Measurements from ENCODE around the gene NUP62CL. TPM values are rescaled to one million over a fixed set of nuclear protein-coding genes. Genes with fewer than 3 reads are reported as not detected.
"Not testable (repeated sequence)": the region's sequence is repeated elsewhere in the genome, so short reads cannot be mapped to it uniquely, and the experiment has no call there.

The NUP62CL gene
- total and polyA plus RNA-seq, 2 donors from 2014 or later: 9.2 to 9.8 TPM

DNA sequence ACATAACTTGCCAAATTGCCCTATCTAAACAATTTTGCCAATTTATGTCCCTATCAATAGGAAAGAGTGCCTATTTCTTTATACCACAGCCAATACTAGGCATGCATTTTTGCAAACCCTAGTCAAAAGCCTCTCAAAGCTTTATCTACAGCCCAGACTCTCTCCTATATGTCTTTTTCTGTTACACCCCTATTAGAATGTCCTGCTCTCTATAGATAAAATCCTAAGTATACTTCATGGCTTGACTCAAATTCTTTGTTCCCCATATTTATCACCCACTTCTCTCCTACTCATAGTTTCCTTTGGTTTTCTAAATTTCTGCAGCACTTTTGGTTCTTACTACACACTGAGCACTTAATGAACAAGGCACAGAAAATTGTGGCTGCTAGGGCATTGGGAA lies 38.0 kb downstream of the NUP62CL start:
- Histone ChIP-seq H3K9ac (ENCODE audit: low read length in 3 of 3) (no peak overlapping the region), H3K36me3 (ENCODE audit: control insufficient read depth in 2 of 3, insufficient read depth in 3 of 3, low read length in 3 of 3) (no peaks in the 10 kb centered on the region), H3K4me1 (ENCODE audit: control insufficient read depth in 2 of 3, insufficient read depth in 2 of 3, low read depth in 1 of 3, low read length in 3 of 3) (no peaks in the 10 kb centered on the region), H3K27ac (ENCODE audit: low read depth in 2 of 2, low read length in 2 of 2) (no peak overlapping the region), H3K27me3 (ENCODE audit: control insufficient read depth, insufficient read depth, low read length) (no peaks in the 10 kb centered on the region), H3K4me3 (ENCODE audit: low read length in 3 of 3) (no peak overlapping the region), H3K9me3 (ENCODE audit: control insufficient read depth in 2 of 3, insufficient read depth in 1 of 3, low read length in 3 of 3) (no peaks in the 10 kb centered on the region)
- TF ChIP-seq, protein P1, sequence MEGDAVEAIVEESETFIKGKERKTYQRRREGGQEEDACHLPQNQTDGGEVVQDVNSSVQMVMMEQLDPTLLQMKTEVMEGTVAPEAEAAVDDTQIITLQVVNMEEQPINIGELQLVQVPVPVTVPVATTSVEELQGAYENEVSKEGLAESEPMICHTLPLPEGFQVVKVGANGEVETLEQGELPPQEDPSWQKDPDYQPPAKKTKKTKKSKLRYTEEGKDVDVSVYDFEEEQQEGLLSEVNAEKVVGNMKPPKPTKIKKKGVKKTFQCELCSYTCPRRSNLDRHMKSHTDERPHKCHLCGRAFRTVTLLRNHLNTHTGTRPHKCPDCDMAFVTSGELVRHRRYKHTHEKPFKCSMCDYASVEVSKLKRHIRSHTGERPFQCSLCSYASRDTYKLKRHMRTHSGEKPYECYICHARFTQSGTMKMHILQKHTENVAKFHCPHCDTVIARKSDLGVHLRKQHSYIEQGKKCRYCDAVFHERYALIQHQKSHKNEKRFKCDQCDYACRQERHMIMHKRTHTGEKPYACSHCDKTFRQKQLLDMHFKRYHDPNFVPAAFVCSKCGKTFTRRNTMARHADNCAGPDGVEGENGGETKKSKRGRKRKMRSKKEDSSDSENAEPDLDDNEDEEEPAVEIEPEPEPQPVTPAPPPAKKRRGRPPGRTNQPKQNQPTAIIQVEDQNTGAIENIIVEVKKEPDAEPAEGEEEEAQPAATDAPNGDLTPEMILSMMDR (IDR thresholded peaks at IDR 0.05; ENCODE audit: borderline replicate concordance, extremely low read depth, insufficient read depth): no peak
- DNase-seq (no peak), FAIRE-seq (no peak)
- intact Hi-C loops (cut with DNase I): no loop called here

DNA sequence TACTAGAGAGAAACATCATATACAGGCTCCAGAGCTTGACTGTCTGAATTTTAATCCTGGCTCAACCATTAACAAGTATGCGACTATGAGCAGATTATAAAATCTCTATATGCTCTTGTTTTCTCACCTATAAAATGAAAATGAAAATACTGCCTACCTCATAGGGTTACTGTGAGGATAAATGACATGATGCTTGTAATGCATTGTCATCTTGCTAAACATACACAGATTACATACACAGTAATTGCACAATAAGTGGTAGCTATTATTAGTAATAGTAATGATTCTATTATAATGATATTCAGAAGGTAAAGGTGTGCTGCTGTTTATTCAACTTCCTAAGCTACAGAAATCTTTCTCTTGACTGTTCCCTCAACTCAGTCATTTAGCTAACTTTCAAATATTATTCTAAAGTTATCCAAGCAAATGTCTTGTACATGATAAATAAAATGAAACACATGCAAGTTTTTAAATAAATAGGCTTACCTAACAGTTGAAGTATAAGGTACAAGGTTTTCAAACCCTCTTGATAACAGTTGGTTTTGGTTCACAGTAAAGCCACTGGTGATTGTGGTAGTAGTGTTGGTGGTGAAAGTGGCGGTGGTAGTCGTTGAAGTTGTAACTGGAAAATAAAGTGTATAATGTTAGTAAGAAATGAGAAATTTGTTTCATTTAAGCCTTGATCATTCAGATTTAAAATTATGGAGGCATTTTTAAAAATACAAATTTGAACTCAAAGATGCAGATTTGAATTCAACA lies 38.9 kb downstream of the NUP62CL start:
- Histone ChIP-seq H3K36me3 (ENCODE audit: control insufficient read depth in 2 of 3, insufficient read depth in 3 of 3, low read length in 3 of 3) (no peaks in the 10 kb centered on the region), H3K27me3 (ENCODE audit: control insufficient read depth, insufficient read depth, low read length) (no peaks in the 10 kb centered on the region), H3K9me3 (ENCODE audit: control insufficient read depth in 2 of 3, insufficient read depth in 1 of 3, low read length in 3 of 3) (no peaks in the 10 kb centered on the region), H3K4me3 (ENCODE audit: low read length in 3 of 3) (no peak overlapping the region), H3K4me1 (ENCODE audit: control insufficient read depth in 2 of 3, insufficient read depth in 2 of 3, low read depth in 1 of 3, low read length in 3 of 3) (no peaks in the 10 kb centered on the region), H3K9ac (ENCODE audit: low read length in 3 of 3) (no peak overlapping the region), H3K27ac (ENCODE audit: low read depth in 2 of 2, low read length in 2 of 2) (no peak overlapping the region)
- no peak for DNase-seq
- FAIRE-seq: peak; percentile 73
- intact Hi-C loops (cut with DNase I): no loop called here
- TF ChIP-seq, protein P1 (IDR thresholded peaks at IDR 0.05; ENCODE audit: borderline replicate concordance, extremely low read depth, insufficient read depth): no peak

DNA sequence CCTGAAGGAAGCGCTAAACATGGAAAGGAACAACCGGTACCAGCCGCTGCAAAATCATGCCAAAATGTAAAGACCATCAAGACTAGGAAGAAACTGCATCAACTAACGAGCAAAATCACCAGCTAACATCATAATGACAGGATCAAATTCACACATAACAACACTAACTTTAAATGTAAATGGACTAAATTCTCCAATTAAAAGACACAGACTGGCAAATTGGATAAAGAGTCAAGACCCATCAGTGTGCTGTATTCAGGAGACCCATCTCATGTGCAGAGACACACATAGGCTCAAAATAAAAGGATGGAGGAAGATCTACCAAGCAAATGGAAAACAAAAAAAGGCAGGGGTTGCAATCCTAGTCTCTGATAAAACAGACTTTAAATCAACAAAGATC lies 48.6 kb downstream of the NUP62CL start:
- H3K27me3 ChIP-seq (ENCODE audit: control insufficient read depth, insufficient read depth, low read length); H3K36me3 ChIP-seq (ENCODE audit: control insufficient read depth in 2 of 3, insufficient read depth in 3 of 3, low read length in 3 of 3); H3K4me3 ChIP-seq (ENCODE audit: low read length in 3 of 3); FAIRE-seq; H3K27ac ChIP-seq (ENCODE audit: low read depth in 2 of 2, low read length in 2 of 2); H3K9me3 ChIP-seq (ENCODE audit: control insufficient read depth in 2 of 3, insufficient read depth in 1 of 3, low read length in 3 of 3); H3K9ac ChIP-seq (ENCODE audit: low read length in 3 of 3); DNase-seq; intact Hi-C loops (cut with DNase I); H3K4me1 ChIP-seq (ENCODE audit: control insufficient read depth in 2 of 3, insufficient read depth in 2 of 3, low read depth in 1 of 3, low read length in 3 of 3): not testable (repeated sequence)

DNA sequence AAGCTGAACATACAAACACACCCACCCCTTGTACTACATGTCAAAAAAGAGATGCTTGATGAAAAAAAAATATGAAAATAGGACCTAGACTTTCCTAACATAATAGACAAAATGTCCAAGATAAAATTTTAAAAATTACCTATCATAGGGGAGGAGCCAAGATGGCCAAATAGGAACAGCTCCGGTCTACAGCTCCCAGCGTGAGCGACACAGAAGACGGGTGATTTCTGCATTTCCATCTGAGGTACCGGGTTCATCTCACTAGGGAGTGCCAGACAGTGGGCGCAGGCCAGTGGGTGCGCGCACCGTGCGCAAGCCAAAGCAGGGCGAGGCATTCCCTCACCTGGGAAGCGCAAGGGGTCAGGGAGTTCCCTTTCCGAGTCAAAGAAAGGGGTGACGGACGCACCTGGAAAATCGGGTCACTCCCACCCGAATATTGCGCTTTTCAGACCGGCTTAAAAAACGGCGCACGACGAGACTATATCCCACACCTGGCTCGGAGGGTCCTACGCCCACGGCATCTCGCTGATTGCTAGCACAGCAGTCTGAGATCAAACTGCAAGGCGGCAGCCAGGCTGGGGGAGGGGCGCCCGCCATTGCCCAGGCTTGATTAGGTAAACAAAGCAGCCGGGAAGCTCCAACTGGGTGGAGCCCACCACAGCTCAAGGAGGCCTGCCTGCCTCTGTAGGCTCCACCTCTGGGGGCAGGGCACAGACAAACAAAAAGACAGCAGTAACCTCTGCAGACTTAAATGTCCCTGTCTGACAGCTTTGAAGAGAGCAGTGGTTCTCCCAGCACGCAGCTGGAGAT lies 50.4 kb downstream of the NUP62CL start:
- H3K4me3 ChIP-seq (ENCODE audit: low read length in 3 of 3); H3K27me3 ChIP-seq (ENCODE audit: control insufficient read depth, insufficient read depth, low read length); DNase-seq; intact Hi-C loops (cut with DNase I); H3K27ac ChIP-seq (ENCODE audit: low read depth in 2 of 2, low read length in 2 of 2); H3K4me1 ChIP-seq (ENCODE audit: control insufficient read depth in 2 of 3, insufficient read depth in 2 of 3, low read depth in 1 of 3, low read length in 3 of 3); H3K9me3 ChIP-seq (ENCODE audit: control insufficient read depth in 2 of 3, insufficient read depth in 1 of 3, low read length in 3 of 3); H3K9ac ChIP-seq (ENCODE audit: low read length in 3 of 3); FAIRE-seq; H3K36me3 ChIP-seq (ENCODE audit: control insufficient read depth in 2 of 3, insufficient read depth in 3 of 3, low read length in 3 of 3): not testable (repeated sequence)
